Muscle of leg (tissue), 11 donors: ENCODE measurements around the gene VPS33B. TPM values are rescaled to one million over a fixed set of nuclear protein-coding genes. Genes with fewer than 3 reads are reported as not detected.

Source experiments
- DNase-seq: peaks from one replicate; pipeline ENCODE4 v3.0.0; 2013
- H3K27ac ChIP-seq: one replicate; pipeline ENCODE4 v1.5.1; 2013; ENCODE audit warnings: mild to moderate bottlenecking, low read length, control low read depth
- H3K27me3 ChIP-seq: one replicate; pipeline ENCODE4 v1.6.1; 2013; ENCODE audit warnings: low read length; ENCODE audit not compliant: control insufficient read depth, insufficient read depth
- H3K36me3 ChIP-seq: one replicate; pipeline ENCODE4 v1.6.1; 2013; ENCODE audit warnings: low read length; ENCODE audit not compliant: control insufficient read depth, insufficient read depth
- H3K4me1 ChIP-seq: one replicate; pipeline ENCODE4 v1.6.1; 2013; ENCODE audit warnings: low read length; ENCODE audit not compliant: control insufficient read depth, insufficient read depth
- H3K4me3 ChIP-seq: one replicate; pipeline ENCODE4 v1.5.1; 2013; ENCODE audit warnings: low read length, control low read depth
- H3K9me3 ChIP-seq: replicated peaks from 2 replicates; pipeline ENCODE4 v1.6.1; 2013; ENCODE audit warnings: low read depth, low read length; ENCODE audit not compliant: control insufficient read depth
- WGBS: methylation state at CpG from one replicate; pipeline ENCODE4 v1.1.5; 2013; ENCODE audit warnings: missing lambda C conversion rate; ENCODE audit not compliant: insufficient coverage; 5-methylcytosine and 5-hydroxymethylcytosine counted together
- polyA plus RNA-seq, 8 donors: library from polyadenylated mRNA; unstranded; fragments of 120-200 nt; gene quantifications; one replicate each; pipeline versions ENCODE4 v1.2.1 to v1.2.3, GENCODE V29; 2013; ENCODE audit warnings: inconsistent platforms in 1 of 8, low replicate concordance in 1 of 8; ENCODE audit not compliant: insufficient read length in 8 of 8, insufficient read depth in 1 of 8
- total RNA-seq: library from RNA; stranded (reverse); fragments of 120-200 nt; gene quantifications from one replicate; pipeline ENCODE4 v1.2.4, GENCODE V29; 2013

Gene VPS33B
- total and polyA plus RNA-seq, 9 donors = 7.9 to 12.4 (median 10.3) TPM

- no peak overlapping the region for H3K4me3 ChIP-seq
- no peaks in the 10 kb centered on the region for H3K9me3 ChIP-seq
- no peaks in the 10 kb centered on the region for H3K4me1 ChIP-seq
- no peak overlapping the region for H3K27ac ChIP-seq
- 77% methylated on average over 5 of the region's 7 CpGs for WGBS
- DNase-seq = no peak
- H3K27me3 ChIP-seq = no peaks in the 10 kb centered on the region
- peaks cover 18% of the 10 kb centered on the region for H3K36me3 ChIP-seq
These were observed 34.7 kb downstream of the VPS33B start for GRCh38 chr15:90987561-90988141.

GRCh38 chr15:90986790-90987507 lies 35.4 kb downstream of the VPS33B start:
- Histone ChIP-seq H3K27ac (no peak overlapping the region), H3K9me3 (no peaks in the 10 kb centered on the region), H3K27me3 (no peaks in the 10 kb centered on the region), H3K4me3 (no peak overlapping the region), H3K36me3 (peaks cover 18% of the 10 kb centered on the region), H3K4me1 (no peaks in the 10 kb centered on the region)
- WGBS = 87% methylated on average over 4 of the region's 11 CpGs
- DNase-seq = no peak

DNA sequence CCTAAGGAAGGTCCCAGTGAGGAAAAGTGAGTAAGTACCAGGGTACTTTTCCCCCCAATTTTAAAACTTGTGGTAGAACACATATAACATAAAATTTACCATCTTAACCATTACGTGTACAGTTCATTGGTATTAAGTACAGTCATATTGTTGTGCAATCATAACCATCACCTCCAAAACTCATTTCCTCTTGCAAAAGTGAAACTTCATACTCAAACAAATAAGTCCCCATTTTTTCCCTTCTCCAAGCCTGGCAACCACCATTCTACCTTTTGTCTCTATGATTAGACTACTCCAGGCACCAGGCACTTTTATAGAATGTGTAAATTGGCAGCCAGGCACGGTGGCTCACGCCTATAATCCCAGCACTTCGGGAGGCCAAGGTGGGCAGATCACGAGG lies 40.3 kb downstream of the VPS33B start:
- H3K4me1 ChIP-seq = no peaks in the 10 kb centered on the region
- H3K27ac ChIP-seq = no peak overlapping the region
- no peaks in the 10 kb centered on the region for H3K9me3 ChIP-seq
- no peak overlapping the region for H3K4me3 ChIP-seq
- DNase-seq = no peak
- H3K36me3 ChIP-seq = peaks cover 54% of the 10 kb centered on the region
- 100% methylated on average over 4 of the region's 5 CpGs for WGBS
- no peaks in the 10 kb centered on the region for H3K27me3 ChIP-seq

GRCh38 chr15:90981681-90982080 lies 40.7 kb downstream of the VPS33B start:
- Histone ChIP-seq H3K36me3 (peaks cover 54% of the 10 kb centered on the region), H3K27ac (no peak overlapping the region), H3K27me3 (no peaks in the 10 kb centered on the region), H3K4me3 (no peak overlapping the region), H3K4me1 (no peaks in the 10 kb centered on the region), H3K9me3 (no peaks in the 10 kb centered on the region)
- 100% methylated on average over 1 of the region's 6 CpGs for WGBS
- no peak for DNase-seq

DNA sequence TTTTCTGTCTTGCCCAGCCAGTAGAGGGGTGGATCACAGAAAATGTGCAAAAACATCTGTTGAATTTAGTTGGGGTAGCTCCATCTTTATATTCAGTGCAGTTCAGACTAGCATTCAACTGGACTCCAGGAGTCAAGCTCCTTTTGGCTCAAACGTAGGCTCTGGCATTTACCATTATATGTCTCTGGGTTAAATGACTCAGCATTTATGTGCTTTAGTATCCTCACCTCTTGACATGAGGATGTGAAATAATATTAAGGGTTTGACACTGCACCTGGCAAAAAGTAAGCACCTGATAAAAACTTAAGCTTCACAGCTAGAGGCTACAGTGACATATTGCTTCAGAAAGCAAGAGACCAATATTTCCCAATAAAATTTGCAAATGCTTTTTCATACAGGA lies 42.8 kb downstream of the VPS33B start:
- WGBS = no CpG with 5 or more reads among the region's 1 CpG
- Histone ChIP-seq H3K27ac (no peak overlapping the region), H3K4me1 (no peaks in the 10 kb centered on the region), H3K9me3 (no peaks in the 10 kb centered on the region), H3K36me3 (peaks cover 62% of the 10 kb centered on the region), H3K27me3 (no peaks in the 10 kb centered on the region), H3K4me3 (no peak overlapping the region)
- DNase-seq = no peak

DNA sequence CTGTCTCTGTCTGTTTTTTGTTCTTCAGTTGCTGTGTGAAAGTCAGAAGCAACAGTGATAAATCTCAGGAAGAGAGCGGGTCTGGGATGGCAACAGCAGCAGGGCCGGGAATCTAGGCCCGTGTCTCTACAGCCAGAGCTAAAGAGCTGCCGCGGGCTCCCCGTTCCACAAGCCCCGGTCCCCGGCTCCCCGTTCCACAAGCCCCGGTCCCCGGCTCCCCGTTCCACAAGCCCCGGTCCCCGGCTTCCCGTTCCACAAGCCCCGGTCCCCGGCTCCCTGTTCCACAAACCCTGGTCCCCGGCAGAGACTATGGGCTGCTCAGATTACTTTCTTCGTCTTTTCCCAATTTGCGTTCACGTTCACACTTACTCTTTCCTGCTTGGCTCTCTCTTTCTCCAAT lies 48.2 kb downstream of the VPS33B start:
- H3K4me1 ChIP-seq = no peaks in the 10 kb centered on the region
- H3K4me3 ChIP-seq = no peak overlapping the region
- no peak overlapping the region for H3K27ac ChIP-seq
- WGBS = 92% methylated on average over 20 of the region's 21 CpGs
- no peak for DNase-seq
- H3K9me3 ChIP-seq = no peaks in the 10 kb centered on the region
- H3K27me3 ChIP-seq = no peaks in the 10 kb centered on the region
- H3K36me3 ChIP-seq = peaks cover 58% of the 10 kb centered on the region

- WGBS = no CpG with 5 or more reads among the region's 5 CpGs
These were observed 50.3 kb downstream of the VPS33B start for GRCh38 chr15:90972133-90972532.

GRCh38 chr15:90970274-90970673 lies 52.1 kb downstream of the VPS33B start:
- H3K4me3 ChIP-seq = no peak overlapping the region
- WGBS = 91% methylated on average over 5 of the region's 7 CpGs
- no peak overlapping the region for H3K27ac ChIP-seq
- peaks cover 72% of the 10 kb centered on the region for H3K36me3 ChIP-seq
- no peak for DNase-seq
- H3K27me3 ChIP-seq = no peaks in the 10 kb centered on the region
- no peaks in the 10 kb centered on the region for H3K9me3 ChIP-seq
- H3K4me1 ChIP-seq = no peaks in the 10 kb centered on the region

More at GRCh38 chr15:90972133-90972532, 50.3 kb downstream of the VPS33B start:
- Histone ChIP-seq H3K27me3 (no peaks in the 10 kb centered on the region), H3K4me1 (no peaks in the 10 kb centered on the region), H3K4me3 (no peak overlapping the region), H3K27ac (no peak overlapping the region), H3K9me3 (no peaks in the 10 kb centered on the region), H3K36me3 (peaks cover 65% of the 10 kb centered on the region)
- DNase-seq = no peak

DNA sequence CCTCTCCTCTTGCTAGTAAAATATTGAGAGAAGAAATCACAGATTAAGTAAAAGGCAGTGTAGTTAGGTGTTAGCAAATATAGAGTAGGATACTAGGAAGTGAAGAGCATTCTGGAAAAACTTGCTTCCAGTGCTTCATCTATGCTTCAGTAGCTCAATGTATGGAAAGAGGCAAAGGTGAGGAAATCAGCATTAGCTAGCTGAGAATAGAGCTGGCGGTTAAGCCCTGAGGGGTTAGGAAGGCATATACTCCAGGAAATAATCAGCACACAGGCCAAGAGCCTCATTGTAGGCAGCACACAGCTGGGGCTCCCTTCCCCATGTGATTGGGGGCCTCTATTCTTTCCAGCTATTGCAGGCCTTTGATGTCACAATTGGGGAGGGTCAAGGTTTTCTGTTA lies 54.0 kb downstream of the VPS33B start:
- no CpG with 5 or more reads among the region's 1 CpG for WGBS
- Histone ChIP-seq H3K36me3 (peaks cover 68% of the 10 kb centered on the region), H3K27ac (no peak overlapping the region), H3K4me3 (no peak overlapping the region), H3K9me3 (no peaks in the 10 kb centered on the region), H3K27me3 (no peaks in the 10 kb centered on the region), H3K4me1 (no peaks in the 10 kb centered on the region)
- no peak for DNase-seq

DNA sequence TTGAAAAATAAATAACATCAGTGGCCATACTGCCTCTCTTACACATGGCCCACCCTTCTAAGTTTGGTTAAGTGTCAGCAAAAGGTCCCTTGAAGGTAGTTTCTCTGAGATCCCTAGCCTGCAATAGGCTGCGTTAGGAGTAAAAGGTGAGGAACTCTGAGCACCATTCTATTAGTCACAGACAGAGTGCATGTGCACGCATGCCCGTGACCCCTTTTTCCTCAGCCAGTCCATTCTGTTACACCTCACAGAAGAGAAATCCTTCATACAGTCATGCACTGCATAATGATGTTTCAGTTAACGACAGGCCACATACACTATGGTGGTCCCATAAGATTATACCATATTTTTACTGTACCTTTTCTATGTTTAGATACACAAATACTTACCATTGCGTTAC lies 55.2 kb downstream of the VPS33B start:
- Histone ChIP-seq H3K36me3 (peaks cover 65% of the 10 kb centered on the region), H3K27me3 (no peaks in the 10 kb centered on the region), H3K9me3 (no peaks in the 10 kb centered on the region), H3K4me1 (no peaks in the 10 kb centered on the region), H3K4me3 (no peak overlapping the region), H3K27ac (no peak overlapping the region)
- 75% methylated on average over 2 of the region's 5 CpGs for WGBS
- no peak for DNase-seq
